Erythroblast (primary cell): Measurements from ENCODE around the gene BAIAP2.

Source experiments
- DNase-seq, 2 experiments: peaks; one replicate each; lab custom pipeline; 2025; lab: John Stamatoyannopoulos, UW
- GATA1 ChIP-seq: IDR thresholded peaks from 2 replicates; pipeline ENCODE4 v1.6.1; 2011; ENCODE audit warnings: low read depth, mild to moderate bottlenecking, control low read depth, low read length, moderate library complexity
- POLR2A ChIP-seq: IDR thresholded peaks from 2 replicates; pipeline ENCODE4 v1.6.1; 2011; ENCODE audit warnings: mild to moderate bottlenecking, low read length

Gene BAIAP2

GRCh38 chr17:81043319-81043724 lies 8.4 kb downstream of the BAIAP2 start:
- no peak for TF ChIP-seq GATA1
- no peak for TF ChIP-seq POLR2A
- no peak for DNase-seq

GRCh38 chr17:81043725-81044427 lies 8.9 kb downstream of the BAIAP2 start:
- DNase-seq = no peak
- TF ChIP-seq GATA1 (no peak), POLR2A (no peak)

- TF ChIP-seq GATA1 (no peak), POLR2A (no peak)
- no peak for DNase-seq
Observed at GRCh38 chr17:81044428-81044763, 9.4 kb downstream of the BAIAP2 start.

- no peak for TF ChIP-seq POLR2A
- no peak for TF ChIP-seq GATA1
Observed at GRCh38 chr17:81044764-81045589, 10.0 kb downstream of the BAIAP2 start.

GRCh38 chr17:81045590-81046095 lies 10.7 kb downstream of the BAIAP2 start:
- no peak for DNase-seq
- TF ChIP-seq GATA1 = no peak
- no peak for TF ChIP-seq POLR2A

More at GRCh38 chr17:81044764-81045589, 10.0 kb downstream of the BAIAP2 start:
- peak; percentile 44 to 58 for DNase-seq

GRCh38 chr17:81046132-81046769 lies 11.3 kb downstream of the BAIAP2 start:
- TF ChIP-seq GATA1 (no peak), POLR2A (no peak)
- DNase-seq = no peak

- no peak for TF ChIP-seq POLR2A
- no peak for TF ChIP-seq GATA1
- no peak for DNase-seq
Observed at GRCh38 chr17:81046770-81047359, 11.9 kb downstream of the BAIAP2 start.

GRCh38 chr17:81048827-81049371 lies 13.9 kb downstream of the BAIAP2 start:
- TF ChIP-seq POLR2A (no peak), GATA1 (no peak)
- DNase-seq = no peak

- TF ChIP-seq GATA1 (no peak), POLR2A (no peak)
- no peak for DNase-seq
Observed at GRCh38 chr17:81049372-81049911, 14.5 kb downstream of the BAIAP2 start.

GRCh38 chr17:81049973-81050551 lies 15.1 kb downstream of the BAIAP2 start:
- DNase-seq = no peak
- TF ChIP-seq POLR2A = no peak
- no peak for TF ChIP-seq GATA1

GRCh38 chr17:81050645-81051625 lies 16.0 kb downstream of the BAIAP2 start:
- DNase-seq = no peak
- TF ChIP-seq POLR2A (no peak), GATA1 (no peak)
